Keratinocyte (primary cell): ENCODE measurements around the gene ARID5A. TPM values are rescaled to one million over a fixed set of nuclear protein-coding genes. Genes with fewer than 3 reads are reported as not detected.

ENCODE experiments used
- DNase-seq: peaks from one replicate; pipeline ENCODE4 v3.0.0-alpha.2; 2011; ENCODE audit warnings: low read depth, missing footprints, low spot score
- FAIRE-seq: peaks from 2 replicates; lab custom pipeline; 2011; peaks lifted over from hg19 to GRCh38; lab: Jason Lieb, UNC
- H2AFZ ChIP-seq: 2 replicates; pipeline ENCODE4 v1.6.0; 2012; ENCODE audit warnings: low read length, control low read depth, inconsistent platforms; ENCODE audit not compliant: control insufficient read depth
- H3K27ac ChIP-seq: 2 replicates; pipeline ENCODE4 v1.5.1; 2011; ENCODE audit warnings: low read length; ENCODE audit not compliant: control insufficient read depth, insufficient read depth
- H3K27me3 ChIP-seq: 3 replicates; pipeline ENCODE4 v1.6.0; 2011; ENCODE audit warnings: low read length; ENCODE audit not compliant: control insufficient read depth, insufficient read depth; ENCODE audit errors: extremely low read depth
- H3K36me3 ChIP-seq, 2 experiments: 2 replicates in 1 of 2; 3 replicates in 1 of 2; pipeline ENCODE4 v1.5.1; 2011; ENCODE audit warnings: low read length in 2 of 2, mild to moderate bottlenecking in 1 of 2; ENCODE audit not compliant: control insufficient read depth in 2 of 2, insufficient read depth in 2 of 2; ENCODE audit errors: extremely low read depth in 1 of 2
- H3K4me1 ChIP-seq: 3 replicates; pipeline ENCODE4 v1.5.1; 2011; ENCODE audit warnings: low read length; ENCODE audit not compliant: control insufficient read depth, insufficient read depth; ENCODE audit errors: extremely low read depth
- H3K4me2 ChIP-seq: 3 replicates; pipeline ENCODE4 v1.6.0; 2011; ENCODE audit warnings: low read depth, low read length; ENCODE audit not compliant: control insufficient read depth, insufficient read depth; ENCODE audit errors: extremely low read depth
- H3K4me3 ChIP-seq, 3 experiments: fragments of 200-600 bp in 1 of 3; sonication (generic) in 1 of 3; 2 replicates in 2 of 3; 3 replicates in 1 of 3; pipeline ENCODE4 v1.5.1; 2011 to 2016; ENCODE audit warnings: low read length in 3 of 3, mild to moderate bottlenecking in 3 of 3, control low read depth in 2 of 3, inconsistent platforms in 1 of 3, low read depth in 1 of 3, mixed read lengths in 1 of 3, mixed run types in 1 of 3, moderate library complexity in 1 of 3; ENCODE audit not compliant: control insufficient read depth in 2 of 3, insufficient read depth in 2 of 3; ENCODE audit errors: extremely low read depth in 1 of 3
- H3K79me2 ChIP-seq: 2 replicates; pipeline ENCODE4 v1.6.0; 2012; ENCODE audit warnings: low read length; ENCODE audit not compliant: control insufficient read depth, insufficient read depth
- H3K9ac ChIP-seq: 3 replicates; pipeline ENCODE4 v1.6.0; 2011; ENCODE audit warnings: low read length; ENCODE audit not compliant: control insufficient read depth, insufficient read depth; ENCODE audit errors: extremely low read depth
- H3K9me1 ChIP-seq: 3 replicates; pipeline ENCODE4 v1.6.0; 2011; ENCODE audit warnings: low read length; ENCODE audit not compliant: control insufficient read depth, insufficient read depth; ENCODE audit errors: extremely low read depth
- H3K9me3 ChIP-seq: 2 replicates; pipeline ENCODE4 v1.5.1; 2012; ENCODE audit warnings: low read depth, low read length; ENCODE audit not compliant: control insufficient read depth
- H4K20me1 ChIP-seq: 3 replicates; pipeline ENCODE4 v1.6.0; 2011; ENCODE audit warnings: low read length; ENCODE audit not compliant: control insufficient read depth, insufficient read depth; ENCODE audit errors: extremely low read depth
- EZH2 ChIP-seq: IDR thresholded peaks from one replicate; pipeline ENCODE4 v1.6.1; 2012; ENCODE audit warnings: inconsistent platforms, mild to moderate bottlenecking, low read length, moderate library complexity
- dilution Hi-C: fragments of 300-500 bp; cut with MboI; formaldehyde crosslinking; loops from one replicate; pipeline ENCODE4 v1.7.0; 2020; ENCODE audit warnings: low sequenced_read_pairs; ENCODE audit not compliant: extremely low pct_ligation_motif_present
- polyA plus RNA-seq, 5 experiments: library from polyadenylated mRNA; depleted of rRNA in 3 of 5; stranded (reverse) in 3 of 5; stranded (forward) in 1 of 5; unstranded in 1 of 5; fragments of >200 nt; gene quantifications; 1 replicate in 1 of 5; 2 replicates in 3 of 5; 3 replicates in 1 of 5; pipeline versions ENCODE4 v1.2.1 to v1.2.3, GENCODE V29; 2011 to 2012; ENCODE audit warnings: missing spikeins in 2 of 5, low read depth in 1 of 5, low replicate concordance in 1 of 5
- TF ChIP-seq, protein P1 (sequence below), 3 experiments: IDR thresholded peaks in 1 of 3; conservative IDR thresholded peaks in 1 of 3; optimal IDR thresholded peaks in 1 of 3; 2 replicates in 2 of 3; 3 replicates in 1 of 3; pipeline versions ENCODE3 to v1.5.1; 2011; ENCODE audit warnings: low read length in 3 of 3, mild to moderate bottlenecking in 3 of 3, moderate library complexity in 2 of 3, control low read depth in 1 of 3, inconsistent platforms in 1 of 3; ENCODE audit not compliant: insufficient read depth in 2 of 3; ENCODE audit errors: extremely low read depth in 1 of 3

Gene ARID5A
- polyA plus RNA-seq, 1 donor (not counting 4 experiments of a cell fraction or from before 2014, with no cell fraction given), result 1.6 TPM

DNA sequence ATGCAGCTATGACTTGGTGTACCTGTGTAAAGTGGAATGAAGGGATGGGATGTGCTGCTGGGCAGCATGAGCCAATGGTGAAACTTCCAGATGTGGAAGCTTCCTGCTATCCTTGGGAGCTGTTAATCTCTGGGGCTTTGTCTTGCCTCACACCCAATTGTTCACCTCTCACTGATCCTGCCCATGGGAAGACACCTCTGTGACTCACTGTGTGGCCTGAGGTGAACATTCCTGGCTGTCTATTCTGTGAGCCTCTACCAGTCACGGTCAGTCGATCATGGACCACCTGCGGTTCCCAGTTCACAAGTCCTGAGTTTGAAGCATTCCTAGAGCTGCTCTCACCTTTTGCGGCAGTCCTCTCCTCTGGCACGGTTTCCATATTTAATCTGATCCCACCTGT is 43.5 kb upstream of the ARID5A start:
- H3K4me1 ChIP-seq, result peaks cover 8% of the 10 kb centered on the region
- FAIRE-seq (peak; percentile 26), DNase-seq (no peak)
- TF ChIP-seq, protein P1, sequence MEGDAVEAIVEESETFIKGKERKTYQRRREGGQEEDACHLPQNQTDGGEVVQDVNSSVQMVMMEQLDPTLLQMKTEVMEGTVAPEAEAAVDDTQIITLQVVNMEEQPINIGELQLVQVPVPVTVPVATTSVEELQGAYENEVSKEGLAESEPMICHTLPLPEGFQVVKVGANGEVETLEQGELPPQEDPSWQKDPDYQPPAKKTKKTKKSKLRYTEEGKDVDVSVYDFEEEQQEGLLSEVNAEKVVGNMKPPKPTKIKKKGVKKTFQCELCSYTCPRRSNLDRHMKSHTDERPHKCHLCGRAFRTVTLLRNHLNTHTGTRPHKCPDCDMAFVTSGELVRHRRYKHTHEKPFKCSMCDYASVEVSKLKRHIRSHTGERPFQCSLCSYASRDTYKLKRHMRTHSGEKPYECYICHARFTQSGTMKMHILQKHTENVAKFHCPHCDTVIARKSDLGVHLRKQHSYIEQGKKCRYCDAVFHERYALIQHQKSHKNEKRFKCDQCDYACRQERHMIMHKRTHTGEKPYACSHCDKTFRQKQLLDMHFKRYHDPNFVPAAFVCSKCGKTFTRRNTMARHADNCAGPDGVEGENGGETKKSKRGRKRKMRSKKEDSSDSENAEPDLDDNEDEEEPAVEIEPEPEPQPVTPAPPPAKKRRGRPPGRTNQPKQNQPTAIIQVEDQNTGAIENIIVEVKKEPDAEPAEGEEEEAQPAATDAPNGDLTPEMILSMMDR (optimal IDR thresholded peaks at IDR 0.05 in 1 of 3, IDR thresholded peaks at IDR 0.05 in 1 of 3, conservative IDR thresholded peaks at IDR 0.05 in 1 of 3; ENCODE audit: extremely low read depth in 1 of 3, insufficient read depth in 2 of 3, low read length in 3 of 3), result no peak
- TF ChIP-seq EZH2, result no peak
- H3K4me3 ChIP-seq, result no peak overlapping the region
- H2AFZ ChIP-seq, result no peak overlapping the region
- H3K36me3 ChIP-seq, result no peaks in the 10 kb centered on the region
- H3K27me3 ChIP-seq, result peaks cover 5% of the 10 kb centered on the region
- H3K4me2 ChIP-seq, result no peak overlapping the region
- H3K9me3 ChIP-seq, result no peaks in the 10 kb centered on the region
- dilution Hi-C loops, result no loop called here
- no peaks in the 10 kb centered on the region for H3K79me2 ChIP-seq
- no peaks in the 10 kb centered on the region for H4K20me1 ChIP-seq
- no peak overlapping the region for H3K9ac ChIP-seq
- H3K27ac ChIP-seq, result no peak overlapping the region
- H3K9me1 ChIP-seq, result no peaks in the 10 kb centered on the region

DNA sequence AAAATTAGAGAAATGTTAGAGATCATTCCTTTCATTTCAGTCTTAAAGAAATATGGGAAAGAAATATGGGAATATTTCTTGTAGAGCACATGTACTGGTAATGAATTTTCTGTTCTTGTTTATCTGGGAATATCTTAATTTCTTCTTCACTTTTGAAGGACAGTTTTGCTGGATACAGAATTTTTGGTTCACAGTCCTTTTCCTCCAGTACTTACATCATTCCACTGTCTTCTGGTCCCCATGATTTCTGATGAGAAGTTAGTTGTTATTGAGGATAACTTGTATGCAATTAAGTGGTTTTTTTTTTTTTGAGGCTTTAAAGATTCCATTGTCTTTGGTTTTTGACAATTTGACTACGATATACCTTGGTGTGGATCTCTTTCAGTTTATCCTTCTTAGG is 42.4 kb upstream of the ARID5A start:
- Histone ChIP-seq H3K27me3 (peaks cover 8% of the 10 kb centered on the region), H3K4me2 (no peak overlapping the region), H4K20me1 (no peaks in the 10 kb centered on the region), H3K9ac (no peak overlapping the region), H3K79me2 (no peaks in the 10 kb centered on the region), H3K4me1 (peaks cover 11% of the 10 kb centered on the region), H3K9me3 (no peaks in the 10 kb centered on the region), H2AFZ (no peak overlapping the region), H3K27ac (no peak overlapping the region), H3K4me3 (no peak overlapping the region), H3K9me1 (no peaks in the 10 kb centered on the region), H3K36me3 (no peaks in the 10 kb centered on the region)
- DNase-seq, result no peak
- dilution Hi-C loops, result no loop called here
- no peak for FAIRE-seq
- TF ChIP-seq EZH2, result no peak

DNA sequence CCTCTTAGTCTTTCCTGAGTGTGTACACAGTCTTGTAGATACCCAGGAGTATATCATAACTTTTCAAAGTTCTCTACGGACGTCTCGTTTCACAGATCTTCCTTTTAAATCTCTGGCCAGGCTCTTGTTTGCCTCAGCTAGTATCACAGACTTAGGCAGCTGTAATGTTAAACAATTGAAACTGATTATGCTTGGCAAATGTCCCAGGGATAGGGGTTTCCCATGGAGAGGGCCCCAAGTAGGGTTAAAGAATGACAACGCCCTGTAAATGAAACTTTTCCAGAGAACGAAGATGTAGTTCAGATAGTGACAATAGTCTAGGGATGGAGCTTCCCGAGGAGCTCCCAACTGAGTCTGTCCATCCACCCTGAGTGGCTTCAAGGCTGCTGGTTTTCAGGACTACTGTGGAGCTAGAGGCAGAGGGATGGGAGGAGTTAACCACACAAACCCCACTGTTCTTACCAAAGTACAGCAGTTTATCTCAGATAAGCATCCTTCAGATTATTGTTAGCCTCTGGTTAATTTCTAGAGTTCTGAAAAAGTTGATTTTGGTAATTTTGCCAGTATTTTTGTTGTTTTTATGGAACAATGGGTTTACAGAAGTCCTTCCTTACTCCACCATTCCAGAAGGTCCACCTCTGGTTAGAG is 40.4 kb upstream of the ARID5A start:
- H3K4me1 ChIP-seq, result peaks cover 11% of the 10 kb centered on the region
- no peak overlapping the region for H3K27ac ChIP-seq
- peaks cover 24% of the 10 kb centered on the region for H3K27me3 ChIP-seq
- dilution Hi-C loops, result no loop called here
- no peak overlapping the region for H3K9ac ChIP-seq
- no peaks in the 10 kb centered on the region for H4K20me1 ChIP-seq
- H3K4me2 ChIP-seq, result no peak overlapping the region
- TF ChIP-seq, protein P1 (optimal IDR thresholded peaks at IDR 0.05 in 1 of 3, IDR thresholded peaks at IDR 0.05 in 1 of 3, conservative IDR thresholded peaks at IDR 0.05 in 1 of 3; ENCODE audit: extremely low read depth in 1 of 3, insufficient read depth in 2 of 3, low read length in 3 of 3), result no peak
- no peak for TF ChIP-seq EZH2
- H2AFZ ChIP-seq, result no peak overlapping the region
- no peak for FAIRE-seq
- no peak overlapping the region for H3K4me3 ChIP-seq
- DNase-seq, result no peak
- H3K36me3 ChIP-seq, result no peaks in the 10 kb centered on the region
- H3K79me2 ChIP-seq, result no peaks in the 10 kb centered on the region
- no peaks in the 10 kb centered on the region for H3K9me1 ChIP-seq
- no peaks in the 10 kb centered on the region for H3K9me3 ChIP-seq
